ENCODE data around the gene ATP13A5. TPM values are rescaled to one million over a fixed set of nuclear protein-coding genes. Genes with fewer than 3 reads are reported as not detected.

The ATP13A5 gene
- total and polyA plus RNA-seq, 11 donors = not detected

GRCh38 chr3:193231201-193231600 is 147.4 kb downstream of the ATP13A5 start:
- no peaks in the 10 kb centered on the region for H3K9me3 ChIP-seq
- H3K4me1 ChIP-seq = no peaks in the 10 kb centered on the region
- H3K4me3 ChIP-seq = no peak overlapping the region
- TF ChIP-seq CTCF (IDR thresholded peaks at IDR 0.05) (no peak), POLR2A (IDR thresholded peaks at IDR 0.05) (no peak)
- ATAC-seq = no peak
- intact Hi-C loops (cut with DNase I) = no loop called here
- DNase-seq = no peak
- H3K36me3 ChIP-seq = no peaks in the 10 kb centered on the region
- H3K27me3 ChIP-seq = no peaks in the 10 kb centered on the region
- H3K27ac ChIP-seq = no peak overlapping the region
- WGBS, 4 donors = 66 to 88% (median 77%) methylated on average over 6 of the region's 6 CpGs

- WGBS, 4 donors = 84 to 87% (median 85%) methylated on average over 4 of the region's 4 CpGs
- Histone ChIP-seq H3K9me3 (no peaks in the 10 kb centered on the region), H3K36me3 (no peaks in the 10 kb centered on the region), H3K27me3 (no peaks in the 10 kb centered on the region), H3K4me3 (no peak overlapping the region), H3K4me1 (no peaks in the 10 kb centered on the region), H3K27ac (no peak overlapping the region)
- intact Hi-C loops (cut with DNase I) = no loop called here
- no peak for DNase-seq
- ATAC-seq = no peak
- no peak for TF ChIP-seq POLR2A (IDR thresholded peaks at IDR 0.05)
- no peak for TF ChIP-seq CTCF (IDR thresholded peaks at IDR 0.05)
These were observed 147.9 kb downstream of the ATP13A5 start for GRCh38 chr3:193230610-193231009.

GRCh38 chr3:193229851-193230420 is 148.6 kb downstream of the ATP13A5 start:
- Histone ChIP-seq H3K4me1 (no peaks in the 10 kb centered on the region), H3K27me3 (no peaks in the 10 kb centered on the region), H3K36me3 (no peaks in the 10 kb centered on the region), H3K4me3 (no peak overlapping the region), H3K27ac (no peak overlapping the region), H3K9me3 (no peaks in the 10 kb centered on the region)
- 72 to 77% (median 75%) methylated on average over 4 of the region's 4 CpGs for WGBS, 4 donors
- no peak for DNase-seq
- intact Hi-C loops (cut with DNase I) = no loop called here
- no peak for TF ChIP-seq POLR2A (IDR thresholded peaks at IDR 0.05)
- no peak for TF ChIP-seq CTCF (IDR thresholded peaks at IDR 0.05)
- no peak for ATAC-seq

- Histone ChIP-seq H3K36me3 (no peaks in the 10 kb centered on the region), H3K27me3 (no peaks in the 10 kb centered on the region), H3K4me1 (no peaks in the 10 kb centered on the region), H3K9me3 (no peaks in the 10 kb centered on the region), H3K27ac (no peak overlapping the region), H3K4me3 (no peak overlapping the region)
- 89 to 93% (median 92%) methylated on average over 6 of the region's 6 CpGs for WGBS, 4 donors
- no peak for ATAC-seq
- no peak for TF ChIP-seq CTCF (IDR thresholded peaks at IDR 0.05)
- TF ChIP-seq POLR2A (IDR thresholded peaks at IDR 0.05) = no peak
- intact Hi-C loops (cut with DNase I) = no loop called here
- DNase-seq = no peak
These were observed 150.3 kb downstream of the ATP13A5 start for GRCh38 chr3:193228206-193228605.
